Astrocyte (in vitro differentiated cells and primary cell): ENCODE results near the gene LGALS16.

Experiments used
- EZH2 ChIP-seq: IDR thresholded peaks from 2 replicates; pipeline ENCODE4 v1.6.1; 2012; ENCODE audit warnings: mild to moderate bottlenecking, low read length, inconsistent platforms; ENCODE audit not compliant: insufficient read depth
- TF ChIP-seq, protein P1 (sequence below): IDR thresholded peaks from 2 replicates; pipeline ENCODE4 v1.5.1; 2011; ENCODE audit warnings: low read depth, mild to moderate bottlenecking, inconsistent platforms, low read length, moderate library complexity; ENCODE audit not compliant: insufficient read depth

DNA sequence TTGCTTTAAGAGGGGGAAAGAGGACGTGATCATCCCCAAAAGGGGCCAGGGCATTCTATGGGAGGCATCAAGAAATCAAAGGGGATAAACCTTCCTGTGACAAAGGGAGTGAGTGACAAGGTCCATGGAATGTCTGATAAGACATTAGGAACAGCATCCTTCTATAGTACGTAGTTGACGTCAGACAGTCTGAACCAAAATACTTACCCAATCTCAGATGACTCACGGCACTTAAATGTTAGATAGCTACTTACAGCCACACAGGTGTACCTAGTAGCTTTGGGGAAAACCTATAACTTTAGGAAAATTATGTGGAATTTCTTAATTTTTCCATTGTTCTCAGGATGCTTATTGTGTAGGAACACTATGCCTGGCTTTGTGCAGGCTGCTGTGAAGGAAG lies 4.9 kb downstream of the LGALS16 start:
- TF ChIP-seq, protein P1, sequence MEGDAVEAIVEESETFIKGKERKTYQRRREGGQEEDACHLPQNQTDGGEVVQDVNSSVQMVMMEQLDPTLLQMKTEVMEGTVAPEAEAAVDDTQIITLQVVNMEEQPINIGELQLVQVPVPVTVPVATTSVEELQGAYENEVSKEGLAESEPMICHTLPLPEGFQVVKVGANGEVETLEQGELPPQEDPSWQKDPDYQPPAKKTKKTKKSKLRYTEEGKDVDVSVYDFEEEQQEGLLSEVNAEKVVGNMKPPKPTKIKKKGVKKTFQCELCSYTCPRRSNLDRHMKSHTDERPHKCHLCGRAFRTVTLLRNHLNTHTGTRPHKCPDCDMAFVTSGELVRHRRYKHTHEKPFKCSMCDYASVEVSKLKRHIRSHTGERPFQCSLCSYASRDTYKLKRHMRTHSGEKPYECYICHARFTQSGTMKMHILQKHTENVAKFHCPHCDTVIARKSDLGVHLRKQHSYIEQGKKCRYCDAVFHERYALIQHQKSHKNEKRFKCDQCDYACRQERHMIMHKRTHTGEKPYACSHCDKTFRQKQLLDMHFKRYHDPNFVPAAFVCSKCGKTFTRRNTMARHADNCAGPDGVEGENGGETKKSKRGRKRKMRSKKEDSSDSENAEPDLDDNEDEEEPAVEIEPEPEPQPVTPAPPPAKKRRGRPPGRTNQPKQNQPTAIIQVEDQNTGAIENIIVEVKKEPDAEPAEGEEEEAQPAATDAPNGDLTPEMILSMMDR: no peak
- no peak for TF ChIP-seq EZH2
